Peyer's patch (tissue), 4 donors: ENCODE measurements around the gene MXD3. TPM values are rescaled to one million over a fixed set of nuclear protein-coding genes. Genes with fewer than 3 reads are reported as not detected.
"Not testable (repeated sequence)": the region's sequence is repeated elsewhere in the genome, so short reads cannot be mapped to it uniquely, and the experiment has no call there.

Source experiments
- DNase-seq, 3 donors: peaks; one replicate each; pipeline ENCODE4 v3.0.0-alpha.2; 2017 to 2019
- H3K27ac ChIP-seq, 4 donors: fragments of 200-600 bp; sonication (generic); one replicate each; pipeline ENCODE4 v1.5.1; 2016 to 2019
- H3K27me3 ChIP-seq, 2 donors: fragments of 200-600 bp; sonication (generic); one replicate each; pipeline ENCODE4 v1.5.1; 2019
- H3K36me3 ChIP-seq, 3 donors: fragments of 200-600 bp; sonication (generic); one replicate each; pipeline ENCODE4 v1.5.1; 2016 to 2019
- H3K4me1 ChIP-seq, 4 donors: fragments of 200-600 bp; sonication (generic); one replicate each; pipeline ENCODE4 v1.5.1; 2016 to 2019
- H3K4me3 ChIP-seq, 4 donors: fragments of 200-600 bp; sonication (generic); 1 replicate in 3 of 4; 2 replicates in 1 of 4; pipeline ENCODE4 v1.5.1; 2016 to 2019; ENCODE audit warnings: mild to moderate bottlenecking in 1 of 4
- H3K9me3 ChIP-seq, 4 donors: fragments of 200-600 bp; sonication (generic); one replicate each; pipeline ENCODE4 v1.5.1; 2016 to 2019; ENCODE audit warnings: mild to moderate bottlenecking in 1 of 4
- POLR2A ChIP-seq, 2 donors: fragments of 450-650 bp; IDR thresholded peaks; one replicate each; pipeline ENCODE4 v1.5.1; 2017; ENCODE audit warnings: antibody characterized with exemption in 2 of 2, mild to moderate bottlenecking in 2 of 2, moderate library complexity in 2 of 2
- total RNA-seq, 4 donors: library from RNA; depleted of rRNA; stranded (reverse); fragments of >200 nt; gene quantifications; one replicate each; pipeline ENCODE4 v1.1.0, GENCODE V29; 2016
- TF ChIP-seq, protein P1 (sequence below), 6 experiments: fragments of 450-650 bp in 4 of 6; fragments of 200-600 bp in 2 of 6; sonication (generic) in 1 of 6; IDR thresholded peaks; one replicate each; pipeline ENCODE4 v1.5.1; 2017 to 2019; ENCODE audit warnings: antibody characterized with exemption in 6 of 6, mild to moderate bottlenecking in 3 of 6, moderate library complexity in 1 of 6

Gene MXD3
- total RNA-seq, 4 donors from 2014 or later, result 6.8 to 25.8 (median 18.5) TPM

DNA sequence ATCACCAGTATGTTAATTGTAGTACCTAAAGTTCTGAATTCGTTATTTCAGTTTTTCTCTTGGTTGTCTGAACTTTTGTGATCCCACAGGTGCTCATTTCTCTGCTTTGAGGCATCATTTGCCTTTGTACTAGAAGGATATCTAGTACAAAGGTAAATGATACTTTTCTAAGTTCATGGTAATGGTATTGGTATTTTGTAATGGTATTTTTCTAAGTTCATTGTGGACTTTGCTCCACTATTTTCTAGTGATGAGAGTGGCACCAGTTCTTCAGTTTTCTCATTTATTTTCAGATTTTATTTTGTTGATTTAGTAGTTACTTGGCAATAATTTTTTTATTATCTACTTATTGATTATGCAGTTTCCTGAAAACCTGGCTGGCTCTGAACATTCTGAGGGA, 50.2 kb downstream of the MXD3 start:
- no peak for DNase-seq
- Histone ChIP-seq H3K36me3 (peaks cover 0 to 78% (median 3%) of the 10 kb centered on the region in 3 donors), H3K4me3 (no peak overlapping the region), H3K4me1 (no peaks in the 10 kb centered on the region), H3K27me3 (no peaks in the 10 kb centered on the region), H3K27ac (no peak overlapping the region), H3K9me3 (no peaks in the 10 kb centered on the region)
- TF ChIP-seq POLR2A (IDR thresholded peaks at IDR 0.05), result no peak
- TF ChIP-seq, protein P1, sequence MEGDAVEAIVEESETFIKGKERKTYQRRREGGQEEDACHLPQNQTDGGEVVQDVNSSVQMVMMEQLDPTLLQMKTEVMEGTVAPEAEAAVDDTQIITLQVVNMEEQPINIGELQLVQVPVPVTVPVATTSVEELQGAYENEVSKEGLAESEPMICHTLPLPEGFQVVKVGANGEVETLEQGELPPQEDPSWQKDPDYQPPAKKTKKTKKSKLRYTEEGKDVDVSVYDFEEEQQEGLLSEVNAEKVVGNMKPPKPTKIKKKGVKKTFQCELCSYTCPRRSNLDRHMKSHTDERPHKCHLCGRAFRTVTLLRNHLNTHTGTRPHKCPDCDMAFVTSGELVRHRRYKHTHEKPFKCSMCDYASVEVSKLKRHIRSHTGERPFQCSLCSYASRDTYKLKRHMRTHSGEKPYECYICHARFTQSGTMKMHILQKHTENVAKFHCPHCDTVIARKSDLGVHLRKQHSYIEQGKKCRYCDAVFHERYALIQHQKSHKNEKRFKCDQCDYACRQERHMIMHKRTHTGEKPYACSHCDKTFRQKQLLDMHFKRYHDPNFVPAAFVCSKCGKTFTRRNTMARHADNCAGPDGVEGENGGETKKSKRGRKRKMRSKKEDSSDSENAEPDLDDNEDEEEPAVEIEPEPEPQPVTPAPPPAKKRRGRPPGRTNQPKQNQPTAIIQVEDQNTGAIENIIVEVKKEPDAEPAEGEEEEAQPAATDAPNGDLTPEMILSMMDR (IDR thresholded peaks at IDR 0.05), result no peak

DNA sequence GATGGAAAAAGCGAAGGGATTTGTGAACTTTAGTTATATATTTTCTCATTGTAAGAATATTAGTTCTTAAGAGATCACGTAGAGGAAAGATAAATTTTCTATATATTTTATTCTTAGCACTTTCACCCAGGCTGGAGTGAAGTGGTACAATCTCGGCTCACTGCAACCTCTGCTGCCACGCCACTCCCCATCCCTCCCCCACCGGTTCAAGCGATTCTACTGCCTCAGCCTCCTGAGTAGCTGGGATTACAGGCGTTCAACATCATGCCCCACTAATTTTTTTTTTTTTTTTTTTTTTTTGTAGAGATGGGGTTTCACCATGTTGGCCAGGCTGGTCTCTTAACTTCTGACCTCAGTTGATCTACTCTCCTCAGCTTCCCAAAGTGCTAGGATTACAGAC, 50.7 kb downstream of the MXD3 start:
- Histone ChIP-seq H3K27me3 (no peaks in the 10 kb centered on the region), H3K36me3 (peaks cover 0 to 77% (median 3%) of the 10 kb centered on the region in 3 donors), H3K27ac (no peak overlapping the region), H3K4me1 (no peaks in the 10 kb centered on the region), H3K4me3 (no peak overlapping the region), H3K9me3 (no peaks in the 10 kb centered on the region)
- TF ChIP-seq POLR2A (IDR thresholded peaks at IDR 0.05), result no peak
- TF ChIP-seq, protein P1 (IDR thresholded peaks at IDR 0.05), result no peak
- no peak for DNase-seq

DNA sequence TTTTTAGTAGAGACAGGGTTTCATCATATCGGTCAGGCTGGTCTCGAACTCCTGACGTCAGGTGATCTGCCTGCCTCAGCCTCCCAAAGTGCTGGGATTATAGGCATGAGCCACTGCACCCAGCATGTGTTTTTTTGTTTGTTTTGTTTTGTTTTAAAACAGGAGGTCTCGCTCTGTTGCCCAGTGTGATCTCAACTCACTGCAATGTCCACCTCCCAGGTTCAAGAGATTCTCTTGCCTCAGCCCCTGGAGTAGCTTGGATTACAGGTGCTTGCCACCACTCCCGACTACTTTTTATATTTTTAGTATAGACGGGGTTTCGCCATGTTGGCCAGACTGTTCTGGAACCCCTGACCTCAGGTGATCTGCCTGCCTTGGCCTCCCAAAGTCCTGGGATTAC, 53.0 kb downstream of the MXD3 start:
- DNase-seq, H3K9me3 ChIP-seq, H3K4me1 ChIP-seq, H3K27me3 ChIP-seq, H3K4me3 ChIP-seq, H3K27ac ChIP-seq: not testable (repeated sequence)
- H3K36me3 ChIP-seq, result peaks cover 0 to 89% (median 3%) of the 10 kb centered on the region in 3 donors

Other genes with a start within 250 kb of the MXD3 start
- 100 to 1,000 TPM in 1 of 4 donors, 10 to 100 TPM in 3; 43.0 to 264 (median 72.3) TPM for gene FGFR4, start 225.0 kb downstream of the MXD3 start, total RNA-seq
- gene NSD1, start 178.1 kb downstream of the MXD3 start, total RNA-seq, result 100 to 1,000 TPM in 1 of 4 donors, 10 to 100 TPM in 3; 46.4 to 112 (median 50.1) TPM
- 10 to 100 TPM; 37.0 to 58.6 (median 46.3) TPM for gene RAB24, start 8.2 kb downstream of the MXD3 start, total RNA-seq
- gene PRELID1, start 8.1 kb downstream of the MXD3 start, total RNA-seq, result 100 to 1,000 TPM in 3 of 4 donors, 10 to 100 TPM in 1; 55.3 to 215 (median 132) TPM
- 100 to 1,000 TPM; 193 to 321 (median 268) TPM for gene LMAN2, start 39.8 kb upstream of the MXD3 start, total RNA-seq
- gene RGS14, start 46.0 kb upstream of the MXD3 start, total RNA-seq, result 10 to 100 TPM; 19.4 to 41.0 (median 23.3) TPM
- under 1 TPM in 1 of 4 donors, not detected in 3; 0.35 TPM for gene SLC34A1, start 72.5 kb upstream of the MXD3 start, total RNA-seq
- not detected for gene PFN3, start 88.8 kb upstream of the MXD3 start, total RNA-seq
- 10 to 100 TPM in 1 of 4 donors, 1 to 10 TPM in 3; 1.7 to 22.2 (median 7.8) TPM for gene F12, start 97.7 kb upstream of the MXD3 start, total RNA-seq
- 100 to 1,000 TPM in 1 of 4 donors, 10 to 100 TPM in 3; 36.2 to 140 (median 40.7) TPM for gene GRK6, start 114.8 kb upstream of the MXD3 start, total RNA-seq
- 1 to 10 TPM in 2 of 4 donors, under 1 TPM in 1, not detected in 1; 0.70 to 2.2 (median 1.9) TPM for gene PRR7, start 134.9 kb upstream of the MXD3 start, total RNA-seq
- gene DBN1, start 161.7 kb upstream of the MXD3 start, total RNA-seq, result 10 to 100 TPM; 14.2 to 77.6 (median 23.1) TPM
- gene PDLIM7, start 185.7 kb upstream of the MXD3 start, total RNA-seq, result 100 to 1,000 TPM in 1 of 4 donors, 10 to 100 TPM in 3; 17.4 to 137 (median 23.3) TPM
- 10 to 100 TPM in 1 of 4 donors, 1 to 10 TPM in 3; 2.1 to 52.0 (median 5.5) TPM for gene DOK3, start 197.9 kb upstream of the MXD3 start, total RNA-seq
- 100 to 1,000 TPM; 103 to 168 (median 118) TPM for gene DDX41, start 205.1 kb upstream of the MXD3 start, total RNA-seq
- 100 to 1,000 TPM in 3 of 4 donors, 10 to 100 TPM in 1; 77.1 to 205 (median 177) TPM for gene FAM193B, start 242.7 kb upstream of the MXD3 start, total RNA-seq